Activated CD4-positive, alpha-beta memory T cell treated with anti-CD3 and anti-CD28 coated beads for 36 hours (primary cell): ENCODE results near the gene ZNF397. TPM values are rescaled to one million over a fixed set of nuclear protein-coding genes. Genes with fewer than 3 reads are reported as not detected.

Experiments
- CTCF ChIA-PET: fragments of 350-600 bp; sonication (Branson Sonifier 250); formaldehyde crosslinking; loops from one replicate; lab custom pipeline; 2021; ENCODE audit warnings: antibody characterized with exemption, inconsistent platforms; lab: Charles Lee
- POLR2A ChIA-PET: fragments of 350-600 bp; sonication (Branson Sonifier 250); formaldehyde crosslinking; loops from one replicate; lab custom pipeline; 2021; ENCODE audit warnings: antibody characterized with exemption; lab: Charles Lee
- DNase-seq: peaks from one replicate; pipeline ENCODE4 v3.0.0-alpha.2; 2020
- H3K27ac Mint-ChIP-seq: one replicate; pipeline ENCODE4 v1.8.0; 2021; ENCODE audit warnings: mixed read lengths
- H3K27me3 Mint-ChIP-seq: one replicate; pipeline ENCODE4 v1.8.0; 2021; ENCODE audit warnings: mixed read lengths
- H3K36me3 Mint-ChIP-seq: one replicate; pipeline ENCODE4 v1.8.0; 2021; ENCODE audit warnings: mixed read lengths
- H3K4me1 Mint-ChIP-seq: one replicate; pipeline ENCODE4 v1.8.0; 2021; ENCODE audit warnings: low read depth, mixed read lengths
- H3K4me3 Mint-ChIP-seq: one replicate; pipeline ENCODE4 v1.8.0; 2021; ENCODE audit warnings: mild to moderate bottlenecking, mixed read lengths
- H3K9me3 Mint-ChIP-seq: one replicate; pipeline ENCODE4 v1.8.0; 2021; ENCODE audit warnings: mixed read lengths
- intact Hi-C: fragments of 100-400 bp; cut with micrococcal nuclease; formaldehyde crosslinking; loops from one replicate; pipeline ENCODE4 v1.15.1; 2023
- total RNA-seq, 2 experiments: library from RNA; stranded (reverse); gene quantifications; one replicate each; pipeline ENCODE4 v1.2.3, GENCODE V29; 2021

ZNF397 gene
- total RNA-seq, 2 experiments from 2014 or later, result 19.2 to 19.6 TPM

DNA sequence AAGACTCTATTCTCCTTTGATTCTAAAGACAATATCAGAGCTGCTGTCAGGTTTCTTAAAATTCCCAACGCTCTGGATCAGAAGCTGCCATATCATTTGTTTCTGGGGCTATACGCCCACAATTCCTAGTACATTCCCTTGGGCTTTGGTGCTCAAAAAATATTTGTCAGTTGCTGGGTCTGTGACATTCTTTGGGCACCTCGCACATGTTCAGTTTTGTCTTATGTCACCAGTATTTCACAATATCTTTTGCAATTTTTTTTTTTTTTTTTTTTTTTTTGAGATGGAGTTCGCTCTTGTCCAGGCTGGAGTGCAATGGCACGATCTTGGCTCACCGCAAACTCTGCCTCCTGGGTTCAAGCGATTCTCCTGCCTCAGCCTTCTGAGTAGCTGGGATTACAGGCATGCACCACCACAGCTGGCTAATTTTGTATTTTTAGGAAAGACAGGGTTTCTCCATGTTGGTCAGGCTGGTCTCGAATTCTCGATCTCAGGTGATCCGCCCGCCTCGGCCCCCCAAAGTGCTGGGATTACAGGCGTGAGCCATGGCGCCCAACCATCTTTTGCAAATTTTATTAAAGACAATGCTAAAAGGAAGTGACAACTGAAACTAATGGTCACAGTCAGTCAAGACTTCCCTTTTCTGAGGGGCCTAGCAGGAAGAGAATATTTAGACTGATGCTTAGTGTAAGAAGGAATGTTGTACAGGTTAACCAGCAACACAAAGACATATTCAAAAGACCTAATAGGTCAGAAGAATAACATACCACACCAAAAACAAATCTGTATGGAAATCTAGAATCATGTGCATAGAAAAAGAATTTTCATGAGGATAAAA is 6.8 kb downstream of the ZNF397 start:
- POLR2A ChIA-PET, result no interaction called here
- H3K27ac Mint-ChIP-seq, result no peak overlapping the region
- CTCF ChIA-PET, result no interaction called here
- no peak overlapping the region for H3K4me3 Mint-ChIP-seq
- peaks cover 35% of the 10 kb centered on the region for H3K9me3 Mint-ChIP-seq
- H3K36me3 Mint-ChIP-seq, result peaks cover 92% of the 10 kb centered on the region
- peaks cover 16% of the 10 kb centered on the region for H3K4me1 Mint-ChIP-seq
- no peak for DNase-seq
- intact Hi-C loops, result no loop called here
- no peaks in the 10 kb centered on the region for H3K27me3 Mint-ChIP-seq

DNA sequence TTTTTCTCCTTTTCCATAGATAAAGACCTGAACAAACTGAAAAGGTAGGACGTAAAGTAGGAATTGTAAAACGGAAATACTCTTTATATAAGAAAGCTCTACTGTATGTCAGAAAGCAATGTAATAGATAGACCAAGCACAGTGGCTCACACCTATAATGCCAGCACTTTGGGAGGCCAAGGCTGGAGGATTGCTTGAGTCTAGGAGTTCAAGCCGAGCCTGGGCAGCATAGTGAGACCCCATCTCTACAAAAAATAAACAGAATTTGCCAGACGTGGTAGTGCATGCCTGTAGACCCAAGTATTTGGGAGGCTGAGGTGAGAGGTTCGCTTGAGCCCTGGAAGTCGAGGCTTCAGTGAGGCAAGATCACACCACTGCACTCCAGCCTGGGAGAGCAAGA is 7.6 kb downstream of the ZNF397 start:
- peaks cover 43% of the 10 kb centered on the region for H3K9me3 Mint-ChIP-seq
- no peak for DNase-seq

DNA sequence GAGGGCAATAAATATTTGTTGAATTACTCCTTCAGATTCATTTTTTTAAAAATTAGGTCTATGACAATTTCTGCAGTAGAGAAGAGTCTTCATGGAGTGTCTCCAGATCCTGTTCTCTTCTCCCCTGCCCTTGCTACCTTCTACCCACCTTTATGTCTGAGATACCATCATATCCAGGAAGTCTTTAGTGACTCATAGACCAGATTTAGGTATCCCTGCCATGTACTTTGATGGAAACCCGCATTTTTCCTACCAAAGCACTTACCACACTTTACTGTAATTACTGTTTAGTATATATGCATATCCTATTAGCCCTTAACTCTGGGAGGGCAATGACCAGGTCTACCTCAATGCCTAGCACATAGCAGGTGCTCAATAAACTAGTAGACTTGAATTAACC is 11.6 kb downstream of the ZNF397 start:
- Mint-ChIP-seq H3K36me3 (peaks cover 74% of the 10 kb centered on the region), H3K27me3 (no peaks in the 10 kb centered on the region), H3K4me1 (no peaks in the 10 kb centered on the region), H3K9me3 (peaks cover 37% of the 10 kb centered on the region), H3K4me3 (no peak overlapping the region), H3K27ac (no peak overlapping the region)
- CTCF ChIA-PET, result no interaction called here
- intact Hi-C loops, result no loop called here
- POLR2A ChIA-PET, result no interaction called here
- DNase-seq, result no peak

More for the DNA sequence above, 7.6 kb downstream of the ZNF397 start:
- peaks cover 92% of the 10 kb centered on the region for H3K36me3 Mint-ChIP-seq
- POLR2A ChIA-PET, result no interaction called here
- H3K27me3 Mint-ChIP-seq, result no peaks in the 10 kb centered on the region
- intact Hi-C loops, result no loop called here
- no peak overlapping the region for H3K27ac Mint-ChIP-seq
- CTCF ChIA-PET, result no interaction called here
- H3K4me1 Mint-ChIP-seq, result peaks cover 13% of the 10 kb centered on the region
- no peak overlapping the region for H3K4me3 Mint-ChIP-seq

DNA sequence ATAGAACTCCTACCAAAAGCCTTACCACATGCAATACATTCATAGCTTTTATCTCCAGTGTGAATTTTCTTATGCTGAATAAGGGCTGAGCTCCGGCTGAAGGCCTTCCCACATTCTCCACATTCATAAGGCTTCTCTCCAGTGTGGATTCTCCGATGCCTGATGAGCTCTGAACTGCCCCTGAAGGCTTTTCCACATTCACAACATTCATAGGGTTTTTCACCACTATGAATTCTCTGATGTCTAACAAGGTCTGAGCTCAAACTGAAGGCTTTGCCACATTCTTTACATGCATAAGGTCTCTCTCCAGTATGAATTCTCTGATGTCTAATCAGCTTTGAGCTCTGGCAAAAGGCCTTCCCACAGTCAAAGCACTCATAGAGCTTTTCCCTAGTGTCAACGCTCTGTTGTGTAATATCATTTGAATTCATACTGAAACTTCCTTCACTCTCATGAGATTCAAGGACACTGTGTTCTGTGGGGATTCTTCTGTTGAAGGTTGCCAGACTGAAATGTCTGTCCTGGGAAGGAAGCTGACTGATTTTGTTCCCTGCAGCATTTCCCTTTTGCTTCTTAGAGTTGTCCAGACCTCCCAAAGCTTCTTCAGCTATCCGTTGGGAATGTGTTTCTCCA is 12.9 kb downstream of the ZNF397 start:
- ChIA-PET POLR2A (no interaction called here), CTCF (interaction anchor here (0.9 kb wide), 1 partner anchor 14 kb away, joined by 3 read pairs; no protein-coding TSS in a partner anchor)
- intact Hi-C loops, result no loop called here
- no peaks in the 10 kb centered on the region for H3K27me3 Mint-ChIP-seq
- peaks cover 37% of the 10 kb centered on the region for H3K9me3 Mint-ChIP-seq
- no peak overlapping the region for H3K4me3 Mint-ChIP-seq
- peaks cover 71% of the 10 kb centered on the region for H3K36me3 Mint-ChIP-seq
- DNase-seq, result no peak
- H3K27ac Mint-ChIP-seq, result no peak overlapping the region
- H3K4me1 Mint-ChIP-seq, result no peaks in the 10 kb centered on the region

DNA sequence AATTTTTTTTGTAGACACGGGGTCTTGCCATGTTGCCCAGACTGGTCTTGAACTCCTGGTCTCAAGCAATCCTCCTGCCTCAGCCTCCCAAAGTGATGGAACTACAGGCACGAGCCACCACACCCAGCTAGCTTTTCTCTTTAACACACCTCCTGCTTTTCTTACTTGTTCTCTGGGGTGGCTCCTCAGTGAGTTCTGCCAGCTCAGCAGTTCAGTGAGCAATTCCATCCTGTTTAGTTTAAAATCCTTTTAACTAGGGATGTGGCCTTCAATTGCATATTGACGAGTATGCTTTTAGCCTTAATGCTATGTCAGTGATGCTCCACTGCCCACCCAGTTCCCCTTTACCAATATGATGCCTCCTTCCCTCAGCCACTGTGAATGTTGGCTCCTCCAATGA is 16.1 kb downstream of the ZNF397 start:
- POLR2A ChIA-PET, result no interaction called here
- Mint-ChIP-seq H3K36me3 (peaks cover 55% of the 10 kb centered on the region), H3K4me3 (no peak overlapping the region), H3K27ac (no peak overlapping the region), H3K27me3 (no peaks in the 10 kb centered on the region), H3K9me3 (peaks cover 28% of the 10 kb centered on the region), H3K4me1 (no peaks in the 10 kb centered on the region)
- DNase-seq, result no peak
- intact Hi-C loops, result no loop called here
- CTCF ChIA-PET, result no interaction called here

DNA sequence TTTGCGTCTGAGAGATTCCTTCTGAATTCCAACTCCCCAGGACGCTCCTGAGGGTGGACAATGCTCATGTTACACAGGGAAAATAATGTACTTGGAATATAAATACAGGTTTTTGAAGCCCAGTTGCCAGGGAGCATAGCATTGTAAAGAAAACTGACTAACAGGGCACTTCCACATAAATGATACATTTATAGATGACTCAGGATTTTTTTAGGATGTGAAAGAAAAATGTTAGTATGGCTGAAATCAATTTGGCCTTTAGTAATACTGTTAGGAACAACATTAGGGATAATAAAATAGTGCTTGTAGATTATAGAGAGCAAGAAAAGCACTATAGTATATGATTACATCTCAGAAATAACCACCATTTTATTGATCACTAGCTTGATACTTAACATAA is 23.6 kb downstream of the ZNF397 start:
- intact Hi-C loops, result no loop called here
- POLR2A ChIA-PET, result no interaction called here
- Mint-ChIP-seq H3K4me1 (peaks cover 25% of the 10 kb centered on the region), H3K36me3 (peaks cover 21% of the 10 kb centered on the region), H3K27me3 (no peaks in the 10 kb centered on the region), H3K27ac (no peak overlapping the region), H3K9me3 (peaks cover 13% of the 10 kb centered on the region), H3K4me3 (no peak overlapping the region)
- CTCF ChIA-PET, result no interaction called here
- DNase-seq, result no peak

DNA sequence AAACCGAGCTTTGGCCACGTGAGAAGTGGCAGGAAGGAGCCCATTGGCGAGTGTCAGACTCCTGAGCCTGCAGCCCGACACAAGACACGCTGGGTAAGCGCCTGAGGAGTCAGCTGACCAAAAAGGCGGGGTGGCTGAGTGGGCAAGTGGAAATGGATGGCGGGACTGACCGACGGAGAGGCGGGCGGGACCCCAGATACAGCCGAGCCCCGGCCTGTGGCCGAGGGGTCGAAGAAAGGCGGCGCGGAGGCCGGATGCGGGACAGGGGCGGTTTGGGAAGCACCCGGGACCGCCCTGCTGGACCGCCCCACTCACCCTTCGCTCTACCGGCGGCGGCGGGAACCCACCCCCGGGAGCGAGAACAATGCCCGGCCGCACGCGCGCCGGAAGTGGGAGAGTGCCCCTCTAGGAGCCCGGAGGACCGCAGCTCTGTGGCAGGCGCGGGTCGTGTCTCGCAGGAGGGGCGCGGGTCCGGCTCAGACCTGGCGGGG is 26.4 kb downstream of the ZNF397 start:
- intact Hi-C loops, result loop anchor here (1.0 kb wide), 3 partner anchors 23 to 705 kb away; partner anchors contain the start of genes RMP24, ZNF397 and ZSCAN30
- H3K4me1 Mint-ChIP-seq, result peaks cover 25% of the 10 kb centered on the region
- peak overlapping the region; percentile 71 for H3K4me3 Mint-ChIP-seq
- peak; percentile 75 for DNase-seq
- POLR2A ChIA-PET, result interaction anchor here (1.0 to 2.4 kb wide), 5 partner anchors 21 to 78 kb away, joined by 3 to 15 read pairs (median 9); partner anchors contain the start of genes ZNF24, ZNF397 and ZSCAN30
- no peaks in the 10 kb centered on the region for H3K27me3 Mint-ChIP-seq
- H3K9me3 Mint-ChIP-seq, result peaks cover 13% of the 10 kb centered on the region
- CTCF ChIA-PET, result interaction anchor here (1.2 to 1.4 kb wide), 2 partner anchors 20 to 36 kb away, joined by 3 read pairs; no protein-coding TSS in a partner anchor
- peak overlapping the region; percentile 69 for H3K27ac Mint-ChIP-seq
- H3K36me3 Mint-ChIP-seq, result peaks cover 13% of the 10 kb centered on the region

DNA sequence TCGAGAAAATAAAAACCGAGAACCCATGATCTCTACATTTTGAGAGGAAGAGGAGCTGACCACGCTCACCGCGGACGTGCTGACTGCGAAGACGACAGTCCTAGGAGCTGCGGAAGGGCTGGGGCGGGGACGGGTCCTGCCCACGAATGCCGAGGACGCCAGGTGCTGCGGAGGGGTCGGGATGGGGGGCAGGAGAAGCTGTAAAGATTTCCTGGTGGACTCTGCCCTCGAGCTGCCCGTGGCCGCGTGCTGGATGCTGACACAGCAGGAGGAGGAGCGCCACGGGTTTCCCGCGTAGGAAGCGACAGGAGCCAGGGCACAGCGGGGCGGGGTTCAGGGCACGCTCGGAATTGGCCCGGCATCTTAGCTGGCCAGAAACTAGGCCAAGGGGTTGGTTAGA is 27.0 kb downstream of the ZNF397 start:
- Mint-ChIP-seq H3K4me3 (peak overlapping the region; percentile 42), H3K27ac (no peak overlapping the region), H3K27me3 (no peaks in the 10 kb centered on the region), H3K9me3 (peaks cover 13% of the 10 kb centered on the region), H3K4me1 (peaks cover 25% of the 10 kb centered on the region), H3K36me3 (peaks cover 10% of the 10 kb centered on the region)
- intact Hi-C loops, result loop anchor here (1.0 kb wide), 3 partner anchors 22 to 704 kb away; partner anchors contain the start of genes RMP24, ZNF397 and ZSCAN30
- DNase-seq, result peak; percentile 25
- ChIA-PET POLR2A (interaction anchor here (0.6 to 2.4 kb wide), 5 partner anchors 22 to 313 kb away, joined by 3 to 15 read pairs (median 9); partner anchors contain the start of genes ZNF24, ZNF397 and ZSCAN30), CTCF (interaction anchor here (0.6 to 1.4 kb wide), 3 partner anchors 14 to 36 kb away, joined by 3 read pairs; no protein-coding TSS in a partner anchor)

DNA sequence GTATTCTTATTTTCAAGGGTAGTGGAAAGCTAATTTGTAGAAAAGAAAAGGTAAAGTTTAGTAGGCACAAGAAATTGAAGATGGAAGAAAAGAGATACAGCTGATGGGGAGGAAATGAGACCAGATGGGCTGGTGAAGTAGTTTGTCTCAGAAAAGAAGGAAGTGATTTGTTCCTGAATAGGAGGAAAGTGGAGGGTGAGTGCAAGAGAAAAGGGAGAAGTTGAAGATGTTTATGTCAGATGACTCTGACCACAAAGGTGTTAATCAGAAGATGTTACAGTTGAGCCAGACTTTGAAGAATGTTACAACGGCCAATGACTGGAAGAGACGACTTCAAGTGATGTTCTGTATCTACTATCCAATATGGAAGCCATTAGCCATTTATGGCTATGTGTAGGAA is 28.0 kb downstream of the ZNF397 start:
- H3K9me3 Mint-ChIP-seq, result peaks cover 16% of the 10 kb centered on the region
- DNase-seq, result no peak
- CTCF ChIA-PET, result interaction anchor here (1.3 kb wide), 1 partner anchor 18 kb away, joined by 4 read pairs; no protein-coding TSS in a partner anchor
- H3K27me3 Mint-ChIP-seq, result no peaks in the 10 kb centered on the region
- no peak overlapping the region for H3K27ac Mint-ChIP-seq
- peaks cover 25% of the 10 kb centered on the region for H3K4me1 Mint-ChIP-seq
- POLR2A ChIA-PET, result interaction anchor here (2.3 kb wide), 1 partner anchor 21 kb away, joined by 15 read pairs; the partner anchor contains the start of gene ZSCAN30
- H3K36me3 Mint-ChIP-seq, result peaks cover 10% of the 10 kb centered on the region
- no peak overlapping the region for H3K4me3 Mint-ChIP-seq
- intact Hi-C loops, result no loop called here

DNA sequence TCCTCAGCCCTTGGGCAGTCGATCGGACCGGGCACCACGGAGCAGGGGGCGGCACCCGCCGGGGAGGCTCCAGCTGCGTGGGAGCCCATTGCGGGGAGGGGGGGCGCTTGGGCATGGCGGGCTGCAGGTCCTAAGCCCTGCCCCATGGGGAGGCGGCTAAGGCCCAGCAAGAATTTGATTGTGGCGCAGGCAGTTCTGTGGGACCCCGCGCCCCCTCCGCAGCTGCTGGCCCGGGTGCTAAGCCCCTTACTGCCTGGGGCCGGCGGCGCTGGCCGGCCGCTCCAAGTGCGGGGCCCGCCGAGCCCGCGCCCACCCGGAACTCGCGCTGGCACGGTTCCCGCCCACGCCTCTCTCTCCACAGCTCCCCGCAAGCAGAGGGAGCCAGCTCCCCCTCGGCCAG is 30.8 kb downstream of the ZNF397 start:
- Mint-ChIP-seq H3K9me3 (peaks cover 16% of the 10 kb centered on the region), H3K36me3 (peaks cover 11% of the 10 kb centered on the region), H3K4me3 (no peak overlapping the region), H3K27ac (no peak overlapping the region), H3K4me1 (peaks cover 17% of the 10 kb centered on the region), H3K27me3 (no peaks in the 10 kb centered on the region)
- intact Hi-C loops, result no loop called here
- CTCF ChIA-PET, result no interaction called here
- no peak for DNase-seq
- POLR2A ChIA-PET, result no interaction called here

DNA sequence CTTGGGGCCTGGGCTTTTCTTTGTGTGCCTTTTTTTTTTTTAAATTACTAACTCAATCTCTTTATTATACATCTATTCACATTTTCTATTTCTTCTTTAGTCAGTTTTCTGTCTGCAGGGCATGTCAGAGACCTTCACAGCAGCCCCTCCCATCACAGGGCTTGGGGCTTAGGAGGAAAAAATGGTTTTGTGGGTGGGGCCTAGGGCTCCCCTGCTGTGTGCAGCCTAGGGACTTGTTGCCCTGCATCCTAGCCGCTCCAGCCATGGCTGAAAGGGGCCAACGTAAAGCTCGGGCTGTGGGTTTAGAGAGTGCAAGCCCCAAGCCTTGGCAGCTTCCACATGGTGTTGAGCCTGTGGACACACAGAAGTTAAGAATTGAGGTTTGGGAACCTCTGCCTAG is 35.4 kb downstream of the ZNF397 start:
- Mint-ChIP-seq H3K27me3 (no peaks in the 10 kb centered on the region), H3K36me3 (peaks cover 1% of the 10 kb centered on the region), H3K9me3 (peaks cover 3% of the 10 kb centered on the region), H3K4me1 (peaks cover 2% of the 10 kb centered on the region), H3K27ac (no peak overlapping the region), H3K4me3 (no peak overlapping the region)
- DNase-seq, result no peak
- intact Hi-C loops, result no loop called here
- ChIA-PET POLR2A (no interaction called here), CTCF (no interaction called here)

DNA sequence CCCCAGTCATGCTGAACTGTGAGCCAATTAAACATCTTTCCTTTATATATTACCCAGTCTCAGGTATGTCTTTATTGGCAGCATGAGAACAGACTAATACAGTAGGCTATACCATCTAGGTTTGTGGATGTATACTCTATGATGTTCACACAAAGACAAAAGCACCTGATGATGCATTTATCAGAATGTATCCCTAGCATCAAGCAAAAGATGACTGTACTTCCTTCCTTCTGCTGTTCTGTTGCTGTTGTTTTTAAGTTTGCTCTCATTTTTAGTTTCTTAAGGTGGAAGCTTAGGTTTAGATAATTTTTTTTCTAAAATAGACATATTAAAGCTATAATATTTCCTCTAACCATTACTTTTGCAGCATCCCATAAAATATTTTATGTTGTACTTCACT is 36.8 kb downstream of the ZNF397 start:
- peaks cover 3% of the 10 kb centered on the region for H3K36me3 Mint-ChIP-seq
- ChIA-PET POLR2A (interaction anchor here (1.3 kb wide), 1 partner anchor 12 kb away, joined by 3 read pairs; the partner anchor contains the start of gene ZSCAN30), CTCF (interaction anchor here (0.6 kb wide), 1 partner anchor 1112 kb away, joined by 3 read pairs; no protein-coding TSS in a partner anchor)

More for the DNA sequence above, 36.8 kb downstream of the ZNF397 start:
- peaks cover 3% of the 10 kb centered on the region for H3K9me3 Mint-ChIP-seq
- no peak overlapping the region for H3K4me3 Mint-ChIP-seq
- H3K27me3 Mint-ChIP-seq, result no peaks in the 10 kb centered on the region
- peaks cover 7% of the 10 kb centered on the region for H3K4me1 Mint-ChIP-seq
- no peak for DNase-seq
- intact Hi-C loops, result no loop called here
- H3K27ac Mint-ChIP-seq, result no peak overlapping the region
